HFFc6 (cell line): Measurements from ENCODE around the gene SAGE1. TPM values are rescaled to one million over a fixed set of nuclear protein-coding genes. Genes with fewer than 3 reads are reported as not detected.

ENCODE experiments used
- DNase-seq: peaks from one replicate; pipeline ENCODE4 v3.0.0-alpha.2; 2018
- H3K27ac Mint-ChIP-seq: 2 replicates; pipeline ENCODE4 v1.8.0; 2020; ENCODE audit warnings: mild to moderate bottlenecking, mixed read lengths
- H3K27me3 Mint-ChIP-seq: 2 replicates; pipeline ENCODE4 v1.8.0; 2021; ENCODE audit warnings: mild to moderate bottlenecking, moderate library complexity, mixed read lengths; ENCODE audit not compliant: insufficient read depth
- H3K36me3 Mint-ChIP-seq: 2 replicates; pipeline ENCODE4 v1.8.0; 2021; ENCODE audit warnings: low read depth, mixed read lengths
- H3K4me1 Mint-ChIP-seq: 2 replicates; pipeline ENCODE4 v1.8.0; 2020; ENCODE audit warnings: low read depth, mixed read lengths
- H3K4me3 Mint-ChIP-seq: 2 replicates; pipeline ENCODE4 v1.8.0; 2020; ENCODE audit warnings: mild to moderate bottlenecking, moderate library complexity, mixed read lengths
- H3K9me3 Mint-ChIP-seq: 2 replicates; pipeline ENCODE4 v1.8.0; 2020; ENCODE audit warnings: mild to moderate bottlenecking, mixed read lengths
- total RNA-seq, 6 experiments: library from RNA; stranded (reverse); fragmentation: NEBNext Ultra II Directional; extraction: Animal tissue kit (Norgen Biotek cat#: 25700); gene quantifications; 2 replicates in 1 of 6; 3 replicates in 5 of 6; pipeline ENCODE4 v1.2.3, GENCODE V29; 2021
- TF ChIP-seq, protein P1 (sequence below): fragments of 200-600 bp; sonication (generic); IDR thresholded peaks from 2 replicates; pipeline ENCODE4 v1.5.0; 2021; ENCODE audit warnings: antibody characterized with exemption, mild to moderate bottlenecking

SAGE1 gene
- total RNA-seq, 6 experiments from 2014 or later = not detected

DNA sequence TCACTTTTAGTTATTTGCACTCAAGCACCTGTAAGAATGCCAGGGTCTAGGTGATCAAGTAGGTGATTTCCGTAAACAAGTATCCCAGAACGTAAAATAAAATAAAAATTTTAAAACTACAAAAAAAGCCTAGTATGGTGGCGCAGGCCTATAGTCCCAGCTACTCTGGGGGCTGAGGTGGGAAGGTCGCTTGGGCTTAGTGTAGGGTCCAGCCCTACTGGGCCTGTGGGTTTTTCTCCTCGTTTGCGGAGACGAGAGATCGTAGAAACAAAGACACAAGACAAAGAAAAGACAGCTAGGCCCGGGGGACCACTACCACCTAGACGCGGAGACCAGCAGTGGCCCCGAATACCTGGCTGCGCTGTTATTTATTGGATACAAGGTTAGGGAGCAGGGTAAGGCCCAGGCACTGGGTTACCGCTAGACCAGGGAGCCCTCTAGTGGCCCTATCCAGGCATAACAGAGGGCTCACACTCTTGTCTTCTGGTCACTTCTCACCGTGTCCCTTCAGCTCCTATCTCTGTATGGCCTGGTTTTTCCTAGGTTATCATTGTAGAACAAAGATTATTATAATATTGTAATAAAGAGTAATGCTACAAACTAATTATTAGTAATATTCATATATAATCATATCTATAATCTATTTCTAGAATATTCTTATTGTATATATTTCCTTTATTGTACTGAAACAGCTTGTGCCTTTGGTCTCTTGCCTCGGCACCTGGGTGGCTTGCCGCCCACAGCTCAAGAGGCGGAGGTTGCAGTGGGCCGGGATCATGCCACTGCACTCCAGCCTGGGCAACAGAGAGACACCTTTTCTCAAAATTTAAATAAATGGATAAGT is 38.4 kb downstream of the SAGE1 start:
- H3K9me3 Mint-ChIP-seq = no peaks in the 10 kb centered on the region
- H3K4me3 Mint-ChIP-seq = no peak overlapping the region
- no peaks in the 10 kb centered on the region; the same call in none of the 2 replicates for H3K27me3 Mint-ChIP-seq
- no peaks in the 10 kb centered on the region for H3K4me1 Mint-ChIP-seq
- H3K36me3 Mint-ChIP-seq = no peaks in the 10 kb centered on the region
- DNase-seq = no peak
- H3K27ac Mint-ChIP-seq = no peak overlapping the region
- TF ChIP-seq, protein P1, sequence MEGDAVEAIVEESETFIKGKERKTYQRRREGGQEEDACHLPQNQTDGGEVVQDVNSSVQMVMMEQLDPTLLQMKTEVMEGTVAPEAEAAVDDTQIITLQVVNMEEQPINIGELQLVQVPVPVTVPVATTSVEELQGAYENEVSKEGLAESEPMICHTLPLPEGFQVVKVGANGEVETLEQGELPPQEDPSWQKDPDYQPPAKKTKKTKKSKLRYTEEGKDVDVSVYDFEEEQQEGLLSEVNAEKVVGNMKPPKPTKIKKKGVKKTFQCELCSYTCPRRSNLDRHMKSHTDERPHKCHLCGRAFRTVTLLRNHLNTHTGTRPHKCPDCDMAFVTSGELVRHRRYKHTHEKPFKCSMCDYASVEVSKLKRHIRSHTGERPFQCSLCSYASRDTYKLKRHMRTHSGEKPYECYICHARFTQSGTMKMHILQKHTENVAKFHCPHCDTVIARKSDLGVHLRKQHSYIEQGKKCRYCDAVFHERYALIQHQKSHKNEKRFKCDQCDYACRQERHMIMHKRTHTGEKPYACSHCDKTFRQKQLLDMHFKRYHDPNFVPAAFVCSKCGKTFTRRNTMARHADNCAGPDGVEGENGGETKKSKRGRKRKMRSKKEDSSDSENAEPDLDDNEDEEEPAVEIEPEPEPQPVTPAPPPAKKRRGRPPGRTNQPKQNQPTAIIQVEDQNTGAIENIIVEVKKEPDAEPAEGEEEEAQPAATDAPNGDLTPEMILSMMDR = peak; percentile 77

DNA sequence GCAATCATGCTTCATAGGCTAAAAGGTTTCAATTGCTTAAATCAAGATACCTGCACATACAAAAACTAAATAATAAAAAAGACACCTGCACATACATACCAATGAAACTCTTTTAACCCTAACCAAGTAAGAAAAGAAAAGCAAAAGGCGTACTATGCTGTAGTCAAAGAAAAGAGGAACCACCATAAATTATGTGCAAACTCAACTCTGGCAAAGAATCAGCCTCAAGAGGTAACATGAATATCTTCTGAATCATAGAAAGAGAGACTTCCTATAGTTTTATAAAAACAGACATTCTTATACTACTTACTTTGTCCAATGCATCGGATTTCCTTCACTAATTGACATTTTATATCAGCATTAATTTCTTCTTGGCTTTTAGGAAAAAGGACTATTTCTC is 51.0 kb downstream of the SAGE1 start:
- no peak for DNase-seq
- TF ChIP-seq, protein P1 = no peak
- H3K36me3 Mint-ChIP-seq = no peaks in the 10 kb centered on the region; the same call in 1 of the 2 replicates
- no peaks in the 10 kb centered on the region for H3K4me1 Mint-ChIP-seq
- no peak overlapping the region for H3K27ac Mint-ChIP-seq
- H3K4me3 Mint-ChIP-seq = no peak overlapping the region
- peaks cover 2% of the 10 kb centered on the region; the same call in 1 of the 2 replicates for H3K27me3 Mint-ChIP-seq
- H3K9me3 Mint-ChIP-seq = no peaks in the 10 kb centered on the region

DNA sequence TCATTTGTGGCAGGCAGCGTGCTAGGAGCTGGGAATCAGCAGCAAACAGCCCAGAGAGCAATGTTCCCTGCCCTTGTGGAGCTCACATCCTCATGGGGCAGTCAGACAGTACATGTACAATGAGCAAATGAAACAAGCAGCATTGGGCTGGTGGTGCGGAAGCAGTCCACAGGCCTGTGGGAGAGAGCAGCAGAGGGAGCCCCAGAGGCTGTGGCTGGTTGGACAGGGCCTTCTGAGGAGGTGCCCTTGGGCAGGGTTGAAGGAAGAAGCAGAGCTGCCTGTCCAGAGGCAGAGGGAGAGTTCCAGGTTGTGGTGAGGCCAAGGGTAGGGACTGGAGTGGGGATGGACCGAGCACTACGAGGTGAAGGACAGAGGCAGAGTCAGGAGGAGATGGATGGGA is 57.8 kb downstream of the SAGE1 start:
- Mint-ChIP-seq H3K9me3 (no peaks in the 10 kb centered on the region), H3K27ac (no peak overlapping the region), H3K27me3 (peaks cover 2% of the 10 kb centered on the region), H3K4me1 (no peaks in the 10 kb centered on the region), H3K4me3 (no peak overlapping the region), H3K36me3 (no peaks in the 10 kb centered on the region)
- TF ChIP-seq, protein P1 = no peak
- DNase-seq = no peak

Other genes starting within 250 kb of the SAGE1 start
- gene CT45A1, start 180.1 kb upstream of the SAGE1 start, total RNA-seq = not detected
- gene CT45A3, start 125.5 kb upstream of the SAGE1 start, total RNA-seq = not detected
- not detected for gene CT45A5, start 108.2 kb upstream of the SAGE1 start, total RNA-seq
- not detected for gene CT45A6, start 90.9 kb upstream of the SAGE1 start, total RNA-seq
- gene CT45A2, start 73.7 kb upstream of the SAGE1 start, total RNA-seq = not detected
- gene CT45A7, start 56.4 kb upstream of the SAGE1 start, total RNA-seq = not detected
- gene CT45A8, start 39.2 kb upstream of the SAGE1 start, total RNA-seq = not detected
- gene CT45A9, start 21.9 kb upstream of the SAGE1 start, total RNA-seq = not detected
- not detected for gene CT45A10, start 272 bp upstream of the SAGE1 start, total RNA-seq
- gene MMGT1, start 80.3 kb downstream of the SAGE1 start, total RNA-seq = 10 to 100 TPM; 28.5 to 34.4 (median 31.5) TPM
- gene SLC9A6, start 91.7 kb downstream of the SAGE1 start, total RNA-seq = 10 to 100 TPM; 16.0 to 22.7 (median 18.6) TPM